Measurements from ENCODE around the gene CFAP46. TPM values are rescaled to one million over a fixed set of nuclear protein-coding genes. Genes with fewer than 3 reads are reported as not detected.

CFAP46 gene
- total RNA-seq, 1 donor from 2014 or later: 15.4 TPM

GRCh38 chr10:132988988-132989387 is 46.6 kb upstream of the CFAP46 start:
- no peaks in the 10 kb centered on the region for H3K36me3 Mint-ChIP-seq (ENCODE audit: insufficient read depth)
- H3K27ac Mint-ChIP-seq: no peak overlapping the region
- H3K9me3 Mint-ChIP-seq (ENCODE audit: low read depth): no peaks in the 10 kb centered on the region
- no peak overlapping the region for H3K4me3 Mint-ChIP-seq (ENCODE audit: low read depth)
- DNase-seq (ENCODE audit: low spot score, unreplicated experiment): no peak
- peaks cover 24% of the 10 kb centered on the region for H3K27me3 Mint-ChIP-seq
- no peak for TF ChIP-seq CTCF (IDR thresholded peaks at IDR 0.05; ENCODE audit: unreplicated experiment)
- H3K4me1 Mint-ChIP-seq (ENCODE audit: low read depth): no peaks in the 10 kb centered on the region

GRCh38 chr10:132987671-132988571 is 45.6 kb upstream of the CFAP46 start:
- Mint-ChIP-seq H3K4me3 (ENCODE audit: low read depth) (no peak overlapping the region), H3K9me3 (ENCODE audit: low read depth) (no peaks in the 10 kb centered on the region), H3K27ac (no peak overlapping the region), H3K36me3 (ENCODE audit: insufficient read depth) (no peaks in the 10 kb centered on the region), H3K4me1 (ENCODE audit: low read depth) (no peaks in the 10 kb centered on the region), H3K27me3 (peaks cover 26% of the 10 kb centered on the region)
- no peak for DNase-seq (ENCODE audit: low spot score, unreplicated experiment)
- TF ChIP-seq CTCF (IDR thresholded peaks at IDR 0.05; ENCODE audit: unreplicated experiment): no peak

GRCh38 chr10:132986978-132987377 is 44.6 kb upstream of the CFAP46 start:
- no peaks in the 10 kb centered on the region for H3K9me3 Mint-ChIP-seq (ENCODE audit: low read depth)
- H3K36me3 Mint-ChIP-seq (ENCODE audit: insufficient read depth): no peaks in the 10 kb centered on the region
- peaks cover 26% of the 10 kb centered on the region for H3K27me3 Mint-ChIP-seq
- no peak for TF ChIP-seq CTCF (IDR thresholded peaks at IDR 0.05; ENCODE audit: unreplicated experiment)
- no peaks in the 10 kb centered on the region for H3K4me1 Mint-ChIP-seq (ENCODE audit: low read depth)
- no peak for DNase-seq (ENCODE audit: low spot score, unreplicated experiment)
- H3K27ac Mint-ChIP-seq: no peak overlapping the region
- H3K4me3 Mint-ChIP-seq (ENCODE audit: low read depth): no peak overlapping the region

GRCh38 chr10:132986576-132986975 is 44.2 kb upstream of the CFAP46 start:
- no peaks in the 10 kb centered on the region for H3K9me3 Mint-ChIP-seq (ENCODE audit: low read depth)
- no peak overlapping the region for H3K4me3 Mint-ChIP-seq (ENCODE audit: low read depth)
- peaks cover 26% of the 10 kb centered on the region for H3K27me3 Mint-ChIP-seq
- no peak for DNase-seq (ENCODE audit: low spot score, unreplicated experiment)
- TF ChIP-seq CTCF (IDR thresholded peaks at IDR 0.05; ENCODE audit: unreplicated experiment): no peak
- no peak overlapping the region for H3K27ac Mint-ChIP-seq
- no peaks in the 10 kb centered on the region for H3K4me1 Mint-ChIP-seq (ENCODE audit: low read depth)
- H3K36me3 Mint-ChIP-seq (ENCODE audit: insufficient read depth): no peaks in the 10 kb centered on the region

GRCh38 chr10:132986076-132986475 is 43.7 kb upstream of the CFAP46 start:
- Mint-ChIP-seq H3K27me3 (peaks cover 26% of the 10 kb centered on the region), H3K36me3 (ENCODE audit: insufficient read depth) (no peaks in the 10 kb centered on the region), H3K9me3 (ENCODE audit: low read depth) (no peaks in the 10 kb centered on the region), H3K4me1 (ENCODE audit: low read depth) (no peaks in the 10 kb centered on the region), H3K4me3 (ENCODE audit: low read depth) (no peak overlapping the region), H3K27ac (no peak overlapping the region)
- DNase-seq (ENCODE audit: low spot score, unreplicated experiment): no peak
- no peak for TF ChIP-seq CTCF (IDR thresholded peaks at IDR 0.05; ENCODE audit: unreplicated experiment)
